ENCODE measurements around the gene COL5A1. TPM values are rescaled to one million over a fixed set of nuclear protein-coding genes. Genes with fewer than 3 reads are reported as not detected.

The COL5A1 gene
- polyA plus RNA-seq, 1 donor (not counting 4 experiments of a cell fraction or from before 2014, with no cell fraction given) = 3.1 TPM

DNA sequence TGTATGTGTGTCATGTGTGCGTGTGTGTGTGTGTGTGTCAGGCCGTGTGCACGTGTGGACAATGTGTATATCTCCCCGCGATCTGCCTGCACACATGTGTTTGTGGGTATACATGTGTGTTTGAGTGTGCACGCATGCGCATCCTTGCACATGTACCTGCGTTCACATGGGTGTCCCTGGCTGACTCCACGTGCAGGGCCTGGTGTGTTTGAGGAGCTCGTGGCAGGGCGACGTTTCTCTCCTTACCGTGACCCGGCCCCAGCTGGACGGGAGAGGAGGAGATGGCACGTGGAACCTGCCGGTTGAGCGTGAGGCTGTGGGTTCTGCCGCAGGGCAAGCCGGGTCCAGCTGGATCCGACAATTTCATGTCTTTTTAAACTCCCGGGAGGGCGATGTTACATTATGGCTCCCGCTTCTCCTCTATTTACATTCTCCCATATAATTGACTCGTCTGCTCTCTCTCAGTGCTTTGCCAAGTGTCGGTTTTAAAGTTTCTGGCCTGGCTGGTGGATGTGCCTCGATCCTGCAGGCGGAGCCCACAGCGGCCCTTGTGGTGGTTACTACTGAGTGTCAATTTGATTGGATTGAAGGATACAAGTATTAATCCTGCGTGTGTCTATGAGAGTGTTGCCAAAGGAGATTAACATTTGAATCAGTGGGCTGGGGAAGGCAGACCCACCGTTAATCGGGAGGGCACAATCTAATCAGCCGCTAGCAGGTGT, 5.9 kb downstream of the COL5A1 start:
- Histone ChIP-seq H4K20me1 (ENCODE audit: control insufficient read depth, extremely low read depth, insufficient read depth, low read length) (no peaks in the 10 kb centered on the region), H3K9me3 (ENCODE audit: control insufficient read depth, low read depth, low read length) (no peaks in the 10 kb centered on the region), H3K79me2 (ENCODE audit: control insufficient read depth, insufficient read depth, low read length) (peaks cover 6% of the 10 kb centered on the region), H3K4me1 (ENCODE audit: control insufficient read depth, extremely low read depth, insufficient read depth, low read length) (peaks cover 24% of the 10 kb centered on the region), H3K4me2 (ENCODE audit: control insufficient read depth, extremely low read depth, insufficient read depth, low read depth, low read length) (no peak overlapping the region), H2AFZ (ENCODE audit: control insufficient read depth, low read length) (no peak overlapping the region), H3K36me3 (ENCODE audit: control insufficient read depth in 2 of 2, extremely low read depth in 1 of 2, insufficient read depth in 2 of 2, low read length in 2 of 2) (no peaks in the 10 kb centered on the region), H3K27me3 (ENCODE audit: control insufficient read depth, extremely low read depth, insufficient read depth, low read length) (no peaks in the 10 kb centered on the region), H3K4me3 (ENCODE audit: control insufficient read depth in 2 of 3, extremely low read depth in 1 of 3, insufficient read depth in 2 of 3, low read depth in 1 of 3, low read length in 3 of 3) (no peak overlapping the region), H3K27ac (ENCODE audit: control insufficient read depth, insufficient read depth, low read length) (no peak overlapping the region), H3K9ac (ENCODE audit: control insufficient read depth, extremely low read depth, insufficient read depth, low read length) (no peak overlapping the region), H3K9me1 (ENCODE audit: control insufficient read depth, extremely low read depth, insufficient read depth, low read length) (no peaks in the 10 kb centered on the region)
- FAIRE-seq = no peak
- DNase-seq (ENCODE audit: low read depth, low spot score) = no peak
- TF ChIP-seq EZH2 (IDR thresholded peaks at IDR 0.05; ENCODE audit: low read length) = no peak
- TF ChIP-seq, protein P1, sequence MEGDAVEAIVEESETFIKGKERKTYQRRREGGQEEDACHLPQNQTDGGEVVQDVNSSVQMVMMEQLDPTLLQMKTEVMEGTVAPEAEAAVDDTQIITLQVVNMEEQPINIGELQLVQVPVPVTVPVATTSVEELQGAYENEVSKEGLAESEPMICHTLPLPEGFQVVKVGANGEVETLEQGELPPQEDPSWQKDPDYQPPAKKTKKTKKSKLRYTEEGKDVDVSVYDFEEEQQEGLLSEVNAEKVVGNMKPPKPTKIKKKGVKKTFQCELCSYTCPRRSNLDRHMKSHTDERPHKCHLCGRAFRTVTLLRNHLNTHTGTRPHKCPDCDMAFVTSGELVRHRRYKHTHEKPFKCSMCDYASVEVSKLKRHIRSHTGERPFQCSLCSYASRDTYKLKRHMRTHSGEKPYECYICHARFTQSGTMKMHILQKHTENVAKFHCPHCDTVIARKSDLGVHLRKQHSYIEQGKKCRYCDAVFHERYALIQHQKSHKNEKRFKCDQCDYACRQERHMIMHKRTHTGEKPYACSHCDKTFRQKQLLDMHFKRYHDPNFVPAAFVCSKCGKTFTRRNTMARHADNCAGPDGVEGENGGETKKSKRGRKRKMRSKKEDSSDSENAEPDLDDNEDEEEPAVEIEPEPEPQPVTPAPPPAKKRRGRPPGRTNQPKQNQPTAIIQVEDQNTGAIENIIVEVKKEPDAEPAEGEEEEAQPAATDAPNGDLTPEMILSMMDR (optimal IDR thresholded peaks at IDR 0.05 in 1 of 3, IDR thresholded peaks at IDR 0.05 in 1 of 3, conservative IDR thresholded peaks at IDR 0.05 in 1 of 3; ENCODE audit: extremely low read depth in 1 of 3, insufficient read depth in 2 of 3, low read length in 3 of 3) = no peak
- dilution Hi-C loops (cut with MboI; ENCODE audit: extremely low pct_ligation_motif_present, low sequenced_read_pairs) = no loop called here

DNA sequence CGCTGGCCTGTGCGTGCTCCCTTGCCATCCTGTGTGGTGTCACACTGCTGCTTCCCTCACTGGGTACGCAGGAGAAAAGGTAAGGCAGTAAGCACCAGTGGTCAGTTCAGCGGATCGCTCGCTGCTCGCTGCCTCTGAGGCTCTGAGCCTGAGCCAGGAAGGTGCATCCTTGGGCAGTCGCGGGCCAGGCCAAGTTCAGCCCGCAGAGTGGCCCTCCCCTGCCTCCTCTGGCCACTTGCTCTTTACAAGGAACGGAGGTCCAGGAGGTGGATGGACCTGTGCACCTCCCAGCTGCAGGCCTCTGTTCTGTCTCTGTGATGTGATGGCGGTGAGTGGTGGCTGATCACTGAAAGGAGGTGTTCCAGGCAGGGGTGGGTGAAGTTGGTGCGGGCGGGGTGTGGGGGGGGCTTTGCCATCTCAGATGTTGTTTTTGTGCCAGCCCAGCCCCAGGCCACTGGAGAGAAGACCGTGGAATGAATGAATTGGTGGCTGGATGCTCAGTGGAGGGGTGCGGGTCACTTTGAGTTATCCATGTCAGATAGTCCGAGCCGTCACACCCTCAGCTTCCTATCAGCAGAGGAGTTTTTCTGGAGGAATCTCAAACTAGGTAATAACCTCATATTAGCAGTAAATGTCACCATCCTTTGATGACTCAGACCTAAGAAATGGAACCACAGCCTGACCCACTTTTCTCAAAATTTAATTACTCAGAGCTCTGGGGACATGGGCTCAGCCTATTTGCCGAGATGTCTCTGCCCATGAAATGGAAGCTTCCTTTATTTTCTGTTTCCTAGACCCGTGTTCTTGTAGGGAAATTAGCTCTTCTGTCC, 7.3 kb downstream of the COL5A1 start:
- FAIRE-seq = no peak
- no peaks in the 10 kb centered on the region for H3K9me1 ChIP-seq (ENCODE audit: control insufficient read depth, extremely low read depth, insufficient read depth, low read length)
- no peak for DNase-seq (ENCODE audit: low read depth, low spot score)
- peaks cover 10% of the 10 kb centered on the region for H3K4me1 ChIP-seq (ENCODE audit: control insufficient read depth, extremely low read depth, insufficient read depth, low read length)
- no peaks in the 10 kb centered on the region for H4K20me1 ChIP-seq (ENCODE audit: control insufficient read depth, extremely low read depth, insufficient read depth, low read length)
- H3K9me3 ChIP-seq (ENCODE audit: control insufficient read depth, low read depth, low read length) = no peaks in the 10 kb centered on the region
- no peak overlapping the region for H3K4me3 ChIP-seq (ENCODE audit: control insufficient read depth in 2 of 3, extremely low read depth in 1 of 3, insufficient read depth in 2 of 3, low read depth in 1 of 3, low read length in 3 of 3)
- dilution Hi-C loops (cut with MboI; ENCODE audit: extremely low pct_ligation_motif_present, low sequenced_read_pairs) = no loop called here
- H3K27me3 ChIP-seq (ENCODE audit: control insufficient read depth, extremely low read depth, insufficient read depth, low read length) = no peaks in the 10 kb centered on the region
- H3K36me3 ChIP-seq (ENCODE audit: control insufficient read depth in 2 of 2, extremely low read depth in 1 of 2, insufficient read depth in 2 of 2, low read length in 2 of 2) = no peaks in the 10 kb centered on the region
- no peak overlapping the region for H2AFZ ChIP-seq (ENCODE audit: control insufficient read depth, low read length)
- H3K9ac ChIP-seq (ENCODE audit: control insufficient read depth, extremely low read depth, insufficient read depth, low read length) = no peak overlapping the region
- H3K4me2 ChIP-seq (ENCODE audit: control insufficient read depth, extremely low read depth, insufficient read depth, low read depth, low read length) = no peak overlapping the region
- no peak for TF ChIP-seq EZH2 (IDR thresholded peaks at IDR 0.05; ENCODE audit: low read length)
- TF ChIP-seq, protein P1 (optimal IDR thresholded peaks at IDR 0.05 in 1 of 3, IDR thresholded peaks at IDR 0.05 in 1 of 3, conservative IDR thresholded peaks at IDR 0.05 in 1 of 3; ENCODE audit: extremely low read depth in 1 of 3, insufficient read depth in 2 of 3, low read length in 3 of 3) = no peak
- no peak overlapping the region for H3K27ac ChIP-seq (ENCODE audit: control insufficient read depth, insufficient read depth, low read length)
- H3K79me2 ChIP-seq (ENCODE audit: control insufficient read depth, insufficient read depth, low read length) = peaks cover 2% of the 10 kb centered on the region
